GM19467 (cell line): ENCODE measurements around the gene SBDS.
A peak's percentile ranks its signal among the peaks of the same experiment; 100 is the strongest.
"Not testable (repeated sequence)": the region's sequence is repeated elsewhere in the genome, so short reads cannot be mapped to it uniquely, and the experiment has no call there.

Source experiments
- ATAC-seq: cut with Tn5 transposase; IDR thresholded peaks from one replicate; pipeline ENCODE4 v1.9.1; 2021; ENCODE audit warnings: mild to moderate bottlenecking, moderate library complexity; ENCODE audit not compliant: unreplicated experiment

Gene SBDS

DNA sequence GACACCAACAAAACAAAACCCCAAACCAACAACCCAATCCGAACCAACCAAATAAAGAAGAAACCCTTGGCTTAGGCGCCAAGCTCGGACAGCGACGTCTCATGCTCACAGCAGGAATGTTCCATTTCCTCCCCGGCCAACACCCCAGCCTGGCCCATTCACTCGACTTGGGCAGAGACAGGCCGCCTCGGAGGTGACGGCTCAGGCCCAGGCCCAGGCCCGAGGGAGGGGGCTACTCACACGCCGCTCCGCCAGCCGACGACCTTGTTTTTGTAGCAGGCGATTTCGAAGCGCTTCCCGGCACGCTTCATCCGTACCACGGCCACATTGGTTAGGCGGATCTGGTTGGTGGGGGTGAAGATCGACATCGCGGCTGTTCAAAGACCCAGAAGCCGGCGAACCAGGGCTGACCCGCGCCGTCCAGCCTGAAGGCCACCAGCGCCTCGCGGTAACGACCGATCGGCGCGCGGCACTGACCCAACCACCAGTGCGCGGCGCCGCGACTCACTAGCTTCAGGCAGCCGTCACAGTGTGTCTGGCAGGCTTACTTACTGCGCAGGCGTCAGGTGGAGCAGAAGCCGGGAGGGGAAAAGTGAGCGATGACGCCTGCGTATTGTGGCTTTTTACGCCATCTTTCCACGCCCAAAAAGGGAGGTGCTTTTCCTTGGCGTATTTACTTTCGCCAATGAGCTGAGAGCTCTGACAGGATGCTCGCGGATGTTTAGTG is at the start of gene SBDS:
TSS of gene SBDS (minus strand) at position 537 of the 727 bp plus-strand sequence. CDS start at position 368, 169 bp downstream.
- ATAC-seq = peak; percentile 64

GRCh38 chr7:67043559-67043930 is 48.2 kb upstream of the SBDS start:
- not testable (repeated sequence) for ATAC-seq

DNA sequence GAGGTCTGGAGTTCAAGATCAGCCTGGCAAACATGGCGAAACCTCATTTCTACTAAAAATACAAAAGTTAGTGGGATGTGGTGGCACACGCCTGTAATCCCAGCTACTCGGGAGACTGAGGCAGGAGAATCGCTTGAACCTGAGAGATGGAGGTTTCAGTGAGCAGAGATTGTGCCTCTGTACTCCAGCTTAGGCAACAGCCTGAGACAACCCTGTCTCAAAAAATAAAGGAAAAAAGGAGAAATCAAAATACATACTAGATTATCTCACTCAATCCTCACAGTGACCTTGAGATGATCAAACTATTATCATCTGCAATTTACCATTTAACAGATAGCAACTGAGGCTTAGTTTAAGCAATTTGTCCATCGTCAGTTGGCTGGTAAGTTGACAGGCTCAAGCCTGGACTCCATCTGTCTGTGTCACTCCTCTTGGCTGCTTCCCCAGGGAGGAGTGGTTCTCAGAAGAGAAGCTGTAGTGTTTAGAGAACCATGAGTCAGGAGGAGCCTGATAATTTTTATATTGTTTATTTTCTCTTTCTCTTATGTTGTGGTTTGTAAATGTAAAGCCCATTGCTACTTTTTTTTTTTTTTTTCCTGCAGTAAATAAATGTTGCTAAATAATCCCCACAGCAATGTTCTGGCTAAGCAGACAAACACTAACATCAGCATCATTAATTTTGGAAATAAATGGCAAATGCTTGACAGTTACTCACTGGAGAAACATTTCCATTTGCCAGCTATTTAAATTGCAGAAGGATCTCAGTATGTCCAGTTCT is 47.6 kb upstream of the SBDS start:
- not testable (repeated sequence) for ATAC-seq

DNA sequence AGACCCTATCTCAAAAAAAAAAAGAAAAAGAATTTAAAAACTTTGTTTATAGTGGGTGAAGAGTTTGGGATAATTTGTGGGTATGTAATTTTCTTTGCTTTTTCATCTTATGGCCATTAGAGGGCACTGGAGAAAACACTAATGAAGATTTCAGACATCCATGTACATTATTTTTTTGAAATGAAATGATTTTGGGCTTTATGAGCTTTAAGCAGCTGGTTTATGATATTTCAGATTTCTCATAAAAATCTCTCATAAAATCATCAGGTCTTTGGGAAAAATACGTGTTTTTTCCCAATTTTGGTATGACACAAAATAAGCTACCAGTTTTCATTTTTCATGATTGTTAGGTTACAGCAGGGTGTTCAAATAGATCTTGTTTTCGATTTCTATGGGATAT is 45.4 kb upstream of the SBDS start:
- ATAC-seq = not testable (repeated sequence)

- ATAC-seq = not testable (repeated sequence)
These were observed 41.3 kb upstream of the SBDS start for GRCh38 chr7:67036432-67037395.

DNA sequence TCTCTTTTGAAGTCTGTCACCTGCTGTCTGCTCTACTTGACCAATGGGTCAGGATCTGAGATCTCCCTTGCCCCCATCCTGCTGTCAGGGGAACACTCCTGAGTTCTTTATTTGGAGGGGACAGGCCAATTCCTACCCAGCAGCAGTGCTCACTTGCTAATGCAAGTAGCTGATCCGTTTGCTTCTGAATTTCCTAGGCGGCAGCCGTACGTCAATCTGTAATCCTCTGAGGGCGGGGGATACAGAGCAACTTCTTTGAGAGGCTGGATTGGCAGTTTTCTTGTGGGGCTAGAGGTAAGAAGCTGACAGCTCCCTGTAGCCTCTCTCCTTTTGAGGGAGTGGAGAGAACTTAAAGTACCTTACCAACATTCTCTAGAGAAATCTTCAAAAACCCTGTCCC is 37.9 kb upstream of the SBDS start:
- no peak for ATAC-seq

GRCh38 chr7:67031685-67032084 is 36.3 kb upstream of the SBDS start:
- ATAC-seq = not testable (repeated sequence)

DNA sequence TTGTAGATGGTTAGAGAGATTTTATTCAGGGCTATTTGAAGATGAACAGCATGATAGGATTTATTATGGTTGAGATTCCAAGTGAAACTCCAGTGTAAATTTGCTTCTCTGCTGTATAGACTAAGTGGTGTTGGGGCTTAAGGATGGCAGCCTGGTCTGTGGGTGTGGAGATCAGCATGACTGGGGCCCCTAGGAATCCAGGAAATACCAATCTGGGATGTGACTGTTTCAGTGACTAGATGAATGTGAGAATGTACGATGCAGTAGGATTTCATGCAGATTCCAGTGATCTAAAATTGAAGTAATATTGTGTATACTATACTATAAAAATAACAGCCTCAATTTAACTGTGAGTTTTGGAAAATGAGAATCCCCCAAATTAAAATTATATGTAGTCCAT is 30.1 kb upstream of the SBDS start:
- ATAC-seq = not testable (repeated sequence)

DNA sequence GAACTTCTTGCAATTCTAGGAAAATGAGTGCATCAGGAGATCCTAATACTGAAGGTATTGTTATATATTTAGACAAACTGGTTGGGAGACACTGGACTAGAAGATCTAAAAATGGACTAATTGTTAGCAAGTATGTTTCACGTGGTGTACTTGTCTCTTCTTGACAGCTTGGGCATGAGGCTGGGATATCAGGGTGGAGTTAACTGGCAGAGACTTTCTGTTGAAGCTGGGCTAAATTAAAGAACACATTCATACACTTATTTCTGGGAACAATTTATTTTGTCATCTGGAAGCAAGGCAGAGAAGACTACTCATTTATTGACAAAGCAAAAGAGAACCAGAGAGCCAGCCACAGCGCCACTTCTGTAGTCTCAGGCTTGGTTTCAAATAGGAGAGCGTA is 27.1 kb upstream of the SBDS start:
- ATAC-seq = no peak

GRCh38 chr7:67021260-67021659 is 25.9 kb upstream of the SBDS start:
- no peak for ATAC-seq

DNA sequence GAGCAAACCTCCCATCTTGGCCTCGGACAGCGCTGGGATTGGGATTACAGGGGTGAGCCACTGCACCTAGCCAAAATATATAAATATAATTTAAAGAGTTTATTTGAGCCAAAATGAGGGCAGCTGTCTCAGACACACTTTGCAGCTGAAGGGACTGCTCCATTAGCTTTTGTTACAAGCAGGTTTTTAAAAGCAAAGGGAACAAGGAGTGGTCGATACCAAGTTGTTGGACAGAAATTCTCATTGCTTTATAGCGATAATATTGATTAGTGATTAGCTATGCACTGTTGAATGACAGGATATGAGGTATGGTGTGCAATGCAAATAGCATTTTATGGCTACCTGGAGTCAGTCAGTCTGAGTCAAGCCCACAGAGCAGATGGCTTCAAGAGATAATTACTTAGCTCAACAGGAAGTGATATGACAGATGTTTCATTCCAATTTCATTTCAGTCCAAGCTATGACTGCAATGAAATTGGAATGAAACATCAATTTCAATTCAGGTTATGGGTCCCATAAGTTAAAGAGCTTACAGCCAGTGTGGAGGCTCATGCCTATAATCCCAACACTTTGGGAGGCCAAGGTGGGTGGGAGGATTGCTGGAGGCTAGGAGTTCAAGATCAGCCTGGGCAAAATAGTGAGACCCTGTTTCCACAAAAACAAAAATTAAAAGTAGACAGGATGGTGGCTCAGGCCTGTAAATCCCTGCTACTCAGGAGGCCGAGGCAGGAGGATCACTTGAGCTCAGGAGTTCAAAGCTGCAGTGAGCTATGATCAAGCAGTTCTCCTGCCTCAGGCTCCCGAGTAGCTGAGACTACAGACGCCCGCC is 24.4 kb upstream of the SBDS start:
- no peak for ATAC-seq

- ATAC-seq = no peak
These were observed 23.6 kb upstream of the SBDS start for GRCh38 chr7:67018940-67019339.

DNA sequence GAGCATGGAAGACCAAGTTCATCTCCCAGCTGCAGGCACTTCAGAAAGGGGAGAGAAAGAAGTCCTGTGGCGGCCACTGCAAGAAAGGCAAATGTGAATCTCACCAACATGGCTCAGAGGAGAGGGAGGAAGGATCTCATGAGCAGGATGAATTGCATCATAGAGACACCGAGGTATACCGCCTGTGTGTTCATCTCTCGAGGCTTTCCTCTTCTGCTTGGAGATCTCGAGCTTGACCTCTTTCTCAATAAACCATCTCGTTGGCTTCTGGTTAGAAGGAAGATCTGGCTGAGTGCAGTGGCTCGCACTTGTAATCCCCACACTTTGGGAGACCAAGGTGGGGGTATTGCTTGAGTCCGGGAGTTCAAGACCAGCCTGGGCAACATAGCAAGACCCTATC is 22.6 kb upstream of the SBDS start:
- not testable (repeated sequence) for ATAC-seq

GRCh38 chr7:67014076-67014622 is 18.8 kb upstream of the SBDS start:
- not testable (repeated sequence) for ATAC-seq

DNA sequence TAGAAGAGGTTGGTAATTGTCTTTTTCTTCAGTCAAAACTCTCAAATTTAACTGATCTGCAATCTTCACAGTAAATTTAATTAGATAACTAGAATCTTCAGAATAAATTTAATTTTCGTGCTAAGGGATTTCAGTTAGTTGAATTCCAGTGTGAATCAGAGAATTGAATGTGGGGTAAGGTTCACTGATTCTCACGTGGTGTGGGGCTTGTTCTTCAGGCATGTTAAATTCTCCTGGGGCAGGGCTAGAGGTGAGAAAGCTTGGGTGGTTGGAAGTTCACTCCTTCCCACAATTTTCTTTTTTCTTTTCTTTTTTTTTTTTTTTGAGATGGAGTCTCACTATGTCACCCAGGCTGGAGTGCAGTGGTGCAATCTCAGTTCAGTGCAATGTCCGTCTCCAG is 14.3 kb upstream of the SBDS start:
- not testable (repeated sequence) for ATAC-seq

DNA sequence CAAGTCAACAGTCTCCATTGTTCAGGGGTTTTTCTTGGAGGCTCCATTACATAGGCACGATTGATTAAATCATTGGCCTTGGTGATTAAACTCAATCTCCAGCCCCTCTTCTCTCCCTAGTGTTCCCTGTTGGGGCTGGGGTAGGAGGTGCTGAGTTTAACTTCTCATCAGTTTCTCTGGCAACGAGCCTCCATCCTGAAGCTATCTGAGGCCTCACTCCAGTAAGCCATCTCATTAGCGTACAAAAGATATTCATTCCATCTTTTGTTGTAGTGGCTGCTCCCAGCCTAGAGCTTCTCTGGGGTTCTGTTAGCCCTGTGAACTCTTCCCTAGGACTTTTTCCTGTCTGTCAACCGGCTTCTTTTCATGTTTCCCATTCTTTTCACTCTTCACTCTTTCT is 12.9 kb upstream of the SBDS start:
- ATAC-seq = no peak

GRCh38 chr7:67006965-67007364 is 11.6 kb upstream of the SBDS start:
- ATAC-seq = no peak

DNA sequence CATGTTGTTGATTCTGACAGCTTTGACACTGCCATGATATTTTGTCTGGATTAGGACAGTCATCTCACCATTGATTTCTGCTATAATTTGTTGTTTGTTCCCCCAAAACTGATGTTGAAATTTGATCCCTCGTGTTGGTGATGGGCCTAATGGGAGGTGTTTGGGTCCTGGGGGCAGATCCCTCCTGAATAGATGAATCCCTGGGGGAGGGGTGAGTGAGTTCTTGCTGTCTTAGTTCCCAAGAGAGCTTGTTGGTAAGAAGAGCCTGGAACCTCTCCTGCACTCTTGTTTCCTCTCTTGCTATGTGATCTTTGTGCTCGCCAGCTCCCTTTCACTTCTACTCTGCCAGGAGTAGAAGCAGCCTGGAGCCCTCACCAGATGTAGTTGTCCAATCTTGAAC is 8.8 kb upstream of the SBDS start:
- ATAC-seq = not testable (repeated sequence)

GRCh38 chr7:67000601-67001258 is 5.3 kb upstream of the SBDS start:
- not testable (repeated sequence) for ATAC-seq
